Measurements from ENCODE around the gene STX18.

DNA sequence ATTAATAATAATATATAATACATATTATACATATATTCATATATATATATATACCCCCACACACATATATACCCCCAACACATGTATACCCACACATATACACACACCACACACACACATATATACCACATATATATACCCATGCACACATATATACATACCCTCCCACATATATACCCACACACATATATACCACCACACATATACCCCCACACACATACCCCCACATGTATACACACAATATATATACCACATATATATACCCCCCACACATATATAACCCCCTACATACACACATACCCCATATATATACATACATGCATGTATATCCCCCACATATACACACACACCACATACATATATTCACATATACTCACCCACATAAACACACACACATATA is 103.0 kb downstream of the STX18 start:
- TF ChIP-seq YY1 (IDR thresholded peaks at IDR 0.05; ENCODE audit: insufficient read depth, insufficient read length) (no peak), SUZ12 (IDR thresholded peaks at IDR 0.05; ENCODE audit: extremely low read depth, insufficient read depth, insufficient read length) (no peak)

Measured in NT2/D1 (cell line).